Transverse colon (tissue), 4 donors: Measurements from ENCODE around the gene SPAG7. TPM values are rescaled to one million over a fixed set of nuclear protein-coding genes. Genes with fewer than 3 reads are reported as not detected.

ENCODE experiments used
- DNase-seq: peaks from one replicate; pipeline ENCODE4 v3.0.0-alpha.2; 2019
- H3K27ac ChIP-seq, 4 donors: fragments of 200-600 bp; sonication (generic); 2 replicates each; pipeline ENCODE4 v1.5.1; 2016 to 2018; ENCODE audit warnings: inconsistent platforms in 4 of 4
- H3K27me3 ChIP-seq: fragments of 200-600 bp; sonication (generic); 2 replicates; pipeline ENCODE4 v1.5.1; 2017; ENCODE audit warnings: inconsistent platforms
- H3K36me3 ChIP-seq, 4 donors: fragments of 200-600 bp; sonication (generic); 2 replicates each; pipeline ENCODE4 v1.5.1; 2017 to 2019; ENCODE audit warnings: inconsistent platforms in 4 of 4
- H3K4me1 ChIP-seq, 4 donors: fragments of 200-600 bp; sonication (generic); 2 replicates each; pipeline ENCODE4 v1.5.1; 2017 to 2020; ENCODE audit warnings: inconsistent platforms in 4 of 4
- H3K4me3 ChIP-seq, 4 donors: fragments of 200-600 bp; sonication (generic); 1 replicate in 1 of 4; 2 replicates in 3 of 4; pipeline versions ENCODE4 v1.5.1 to v1.6.1; 2017 to 2019; ENCODE audit warnings: inconsistent platforms in 4 of 4
- H3K9me3 ChIP-seq, 2 donors: fragments of 200-600 bp; sonication (generic); 2 replicates each; pipeline ENCODE4 v1.5.1; 2017 to 2019; ENCODE audit warnings: inconsistent platforms in 2 of 2
- EP300 ChIP-seq: sonication (generic); formaldehyde crosslinking; IDR thresholded peaks from one replicate; pipeline ENCODE4 v1.6.1; 2017; ENCODE audit warnings: antibody characterized with exemption, low read depth
- POLR2A ChIP-seq: fragments of 450-650 bp; IDR thresholded peaks from one replicate; pipeline ENCODE4 v1.6.1; 2016; ENCODE audit warnings: antibody characterized with exemption, mild to moderate bottlenecking, moderate library complexity
- POLR2AphosphoS5 ChIP-seq, 3 donors: sonication (generic); formaldehyde crosslinking; IDR thresholded peaks; one replicate each; pipeline ENCODE4 v1.6.1; 2016; ENCODE audit warnings: antibody characterized with exemption in 3 of 3
- WGBS, 2 donors: methylation state at CpG; one replicate each; pipeline ENCODE4 v1.1.5; 2018; ENCODE audit warnings: low coverage in 1 of 2; 5-methylcytosine and 5-hydroxymethylcytosine counted together
- in situ Hi-C, 4 donors: fragments of 200-750 bp; cut with MboI; loops; one replicate each; pipeline versions ENCODE4 v1.15.0 to v1.15.1; 2017; ENCODE audit warnings: low sequenced_read_pairs in 3 of 4, low pct_ligation_motif_present in 1 of 4, low pct_unique_long_range_greater_than_20kb in 1 of 4
- intact Hi-C: fragments of 100-400 bp; cut with DNase I; formaldehyde crosslinking; loops from one replicate; pipeline ENCODE4 v1.15.1; 2023; ENCODE audit warnings: low total_unique reads
- total RNA-seq, 4 donors: library from RNA; depleted of rRNA; stranded (reverse); fragments of >200 nt; gene quantifications; one replicate each; pipeline ENCODE4 v1.1.0, GENCODE V29; 2016
- TF ChIP-seq, protein P1 (sequence below), 5 experiments: fragments of 200-600 bp in 3 of 5; fragments of 450-650 bp in 2 of 5; sonication (generic) in 3 of 5; IDR thresholded peaks; 1 replicate in 2 of 5; 2 replicates in 3 of 5; pipeline ENCODE4 v1.5.1; 2016 to 2017; ENCODE audit warnings: antibody characterized with exemption in 5 of 5, inconsistent platforms in 3 of 5, mild to moderate bottlenecking in 2 of 5, moderate library complexity in 1 of 5

The SPAG7 gene
- total RNA-seq, 4 donors from 2014 or later, result 8.2 to 64.7 (median 47.4) TPM

GRCh38 chr17:4945176-4945943, 22.3 kb downstream of the SPAG7 start:
- 31 to 38% methylated on average over 4 to 7 of the region's 7 CpGs for WGBS, 2 donors
- TF ChIP-seq EP300 (no peak), POLR2A (no peak), POLR2AphosphoS5 (IDR thresholded peaks at IDR 0.05) (peak; percentile 54 to 83 (median 75))
- TF ChIP-seq, protein P1, sequence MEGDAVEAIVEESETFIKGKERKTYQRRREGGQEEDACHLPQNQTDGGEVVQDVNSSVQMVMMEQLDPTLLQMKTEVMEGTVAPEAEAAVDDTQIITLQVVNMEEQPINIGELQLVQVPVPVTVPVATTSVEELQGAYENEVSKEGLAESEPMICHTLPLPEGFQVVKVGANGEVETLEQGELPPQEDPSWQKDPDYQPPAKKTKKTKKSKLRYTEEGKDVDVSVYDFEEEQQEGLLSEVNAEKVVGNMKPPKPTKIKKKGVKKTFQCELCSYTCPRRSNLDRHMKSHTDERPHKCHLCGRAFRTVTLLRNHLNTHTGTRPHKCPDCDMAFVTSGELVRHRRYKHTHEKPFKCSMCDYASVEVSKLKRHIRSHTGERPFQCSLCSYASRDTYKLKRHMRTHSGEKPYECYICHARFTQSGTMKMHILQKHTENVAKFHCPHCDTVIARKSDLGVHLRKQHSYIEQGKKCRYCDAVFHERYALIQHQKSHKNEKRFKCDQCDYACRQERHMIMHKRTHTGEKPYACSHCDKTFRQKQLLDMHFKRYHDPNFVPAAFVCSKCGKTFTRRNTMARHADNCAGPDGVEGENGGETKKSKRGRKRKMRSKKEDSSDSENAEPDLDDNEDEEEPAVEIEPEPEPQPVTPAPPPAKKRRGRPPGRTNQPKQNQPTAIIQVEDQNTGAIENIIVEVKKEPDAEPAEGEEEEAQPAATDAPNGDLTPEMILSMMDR (IDR thresholded peaks at IDR 0.05), result no peak
- H3K36me3 ChIP-seq, result peaks cover 0 to 6% (median 0%) of the 10 kb centered on the region in 4 donors
- H3K9me3 ChIP-seq, result no peaks in the 10 kb centered on the region
- H3K4me1 ChIP-seq, result peaks cover 34 to 67% (median 45%) of the 10 kb centered on the region in 4 donors
- in situ Hi-C loops, result no loop called here
- DNase-seq, result peak; percentile 88
- intact Hi-C loops, result no loop called here
- peak overlapping the region; percentile 95 to 100 (median 100) for H3K27ac ChIP-seq
- peak overlapping the region in 2 of 4 donors; percentile 77 to 92 for H3K4me3 ChIP-seq
- no peaks in the 10 kb centered on the region for H3K27me3 ChIP-seq

DNA sequence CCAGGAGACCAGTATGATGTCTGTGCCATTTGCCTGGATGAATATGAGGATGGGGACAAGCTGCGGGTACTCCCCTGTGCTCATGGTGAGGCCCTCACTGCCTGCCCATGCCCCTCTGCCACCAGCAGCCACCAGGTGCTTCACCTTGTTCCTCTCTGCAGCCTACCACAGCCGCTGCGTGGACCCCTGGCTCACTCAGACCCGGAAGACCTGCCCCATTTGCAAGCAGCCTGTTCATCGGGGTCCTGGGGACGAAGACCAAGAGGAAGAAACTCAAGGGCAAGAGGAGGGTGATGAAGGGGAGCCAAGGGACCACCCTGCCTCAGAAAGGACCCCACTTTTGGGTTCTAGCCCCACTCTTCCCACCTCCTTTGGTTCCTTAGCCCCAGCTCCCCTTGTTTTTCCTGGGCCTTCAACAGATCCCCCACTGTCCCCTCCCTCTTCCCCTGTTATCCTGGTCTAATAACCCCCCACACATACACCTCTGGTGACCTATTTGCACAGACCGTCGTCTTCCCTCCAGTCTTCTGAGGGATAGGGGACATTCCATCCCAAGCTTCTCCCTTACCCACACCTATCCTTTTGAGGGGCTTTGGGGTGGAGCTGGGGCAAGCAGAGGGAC, 23.0 kb downstream of the SPAG7 start:
- Histone ChIP-seq H3K27me3 (no peaks in the 10 kb centered on the region), H3K4me1 (peaks cover 34 to 64% (median 41%) of the 10 kb centered on the region in 4 donors), H3K27ac (peak overlapping the region; percentile 95 to 100 (median 100)), H3K36me3 (peaks cover 0 to 6% (median 0%) of the 10 kb centered on the region in 4 donors), H3K4me3 (no peak overlapping the region), H3K9me3 (no peaks in the 10 kb centered on the region)
- WGBS, 2 donors, result 40 to 45% methylated on average over 4 to 8 of the region's 8 CpGs
- in situ Hi-C loops (no loop called here), intact Hi-C loops (no loop called here)
- TF ChIP-seq EP300 (no peak), POLR2AphosphoS5 (IDR thresholded peaks at IDR 0.05) (no peak), POLR2A (no peak)
- TF ChIP-seq, protein P1 (IDR thresholded peaks at IDR 0.05), result no peak
- DNase-seq, result no peak

DNA sequence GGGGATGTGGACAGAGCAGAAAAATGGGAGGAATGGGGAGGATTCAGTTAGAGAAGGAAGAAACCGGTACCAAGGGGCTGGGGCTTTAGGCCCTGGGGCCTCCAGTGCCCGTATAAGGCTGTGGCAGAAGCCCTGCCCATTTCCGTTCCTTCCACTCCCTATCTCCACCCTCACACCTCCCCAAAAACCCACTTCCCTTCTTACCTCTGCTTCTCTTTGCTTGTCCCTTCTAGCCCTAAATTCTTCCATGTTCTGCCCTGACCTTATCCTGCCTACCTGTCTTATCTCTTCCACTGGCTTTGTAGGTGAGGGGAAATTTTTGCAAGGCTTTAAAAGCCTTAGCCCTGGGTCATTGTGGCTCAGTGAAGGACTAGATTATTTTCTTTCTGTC, 23.5 kb downstream of the SPAG7 start:
- 27 to 68% methylated on average over 3 of the region's 3 CpGs for WGBS, 2 donors
- H3K4me3 ChIP-seq, result no peak overlapping the region
- in situ Hi-C loops, result no loop called here
- peaks cover 36 to 65% (median 39%) of the 10 kb centered on the region in 4 donors for H3K4me1 ChIP-seq
- TF ChIP-seq POLR2AphosphoS5 (IDR thresholded peaks at IDR 0.05) (no peak), EP300 (no peak), POLR2A (no peak)
- TF ChIP-seq, protein P1 (IDR thresholded peaks at IDR 0.05), result no peak
- peak; percentile 37 for DNase-seq
- intact Hi-C loops, result no loop called here
- H3K9me3 ChIP-seq, result no peaks in the 10 kb centered on the region
- no peaks in the 10 kb centered on the region for H3K27me3 ChIP-seq
- peak overlapping the region; percentile 95 to 100 (median 100) for H3K27ac ChIP-seq
- H3K36me3 ChIP-seq, result peaks cover 0 to 6% (median 0%) of the 10 kb centered on the region in 4 donors

DNA sequence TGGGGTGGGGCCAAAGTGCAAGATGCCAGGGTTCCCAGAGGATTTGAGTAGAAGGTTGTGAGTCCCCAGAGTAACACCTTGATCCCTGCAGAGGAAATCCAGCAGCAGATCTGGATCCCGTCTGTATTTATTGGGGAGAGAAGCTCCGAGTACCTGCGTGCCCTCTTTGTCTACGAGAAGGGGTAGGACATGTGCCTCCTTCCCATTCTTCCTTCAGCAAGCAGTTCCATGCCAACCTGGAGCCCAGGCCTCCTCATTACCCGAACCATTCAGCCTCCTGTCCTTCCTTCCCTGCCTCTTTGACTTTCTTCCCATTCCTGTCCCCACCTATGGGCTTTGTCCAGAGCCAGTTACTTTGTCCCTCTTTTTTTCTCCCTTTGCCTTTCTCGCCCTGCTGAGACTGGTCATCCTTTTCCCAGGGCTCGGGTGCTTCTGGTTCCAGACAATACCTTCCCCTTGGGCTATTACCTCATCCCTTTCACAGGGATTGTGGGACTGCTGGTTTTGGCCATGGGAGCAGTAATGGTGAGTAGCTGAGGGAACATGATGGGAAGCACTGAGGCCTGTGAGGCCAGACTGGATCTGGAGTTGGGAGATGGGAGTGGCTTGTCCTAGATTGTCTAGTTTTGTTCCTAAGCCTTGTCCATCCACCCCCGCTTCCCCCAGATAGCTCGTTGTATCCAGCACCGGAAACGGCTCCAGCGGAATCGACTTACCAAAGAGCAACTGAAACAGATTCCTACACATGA, 24.7 kb downstream of the SPAG7 start:
- Histone ChIP-seq H3K9me3 (no peaks in the 10 kb centered on the region), H3K27ac (peak overlapping the region in 2 of 4 donors; percentile 100), H3K36me3 (peaks cover 0 to 6% (median under 1%) of the 10 kb centered on the region in 4 donors), H3K4me3 (no peak overlapping the region), H3K27me3 (no peaks in the 10 kb centered on the region), H3K4me1 (peaks cover 48 to 78% (median 50%) of the 10 kb centered on the region in 4 donors)
- 77 to 79% methylated on average over 6 to 13 of the region's 13 CpGs for WGBS, 2 donors
- intact Hi-C loops, result no loop called here
- in situ Hi-C loops, result no loop called here
- no peak for TF ChIP-seq POLR2A
- TF ChIP-seq EP300, result no peak
- TF ChIP-seq, protein P1 (IDR thresholded peaks at IDR 0.05), result no peak
- TF ChIP-seq POLR2AphosphoS5 (IDR thresholded peaks at IDR 0.05), result no peak
- no peak for DNase-seq
